Neural cell (in vitro differentiated cells): ENCODE measurements around the gene ADARB2.

ENCODE experiments used
- CTCF ChIP-seq: fragments of 450-650 bp; IDR thresholded peaks from 2 replicates; pipeline ENCODE4 v1.5.1; 2014; ENCODE audit warnings: antibody characterized with exemption, mild to moderate bottlenecking, moderate library complexity; ENCODE audit not compliant: poor library complexity, severe bottlenecking
- EZH2 ChIP-seq: fragments of 200-600, 300-800 bp; shearing (Covaris generic), sonication (generic); IDR thresholded peaks from 2 replicates; pipeline ENCODE4 v1.6.1; 2014; ENCODE audit warnings: antibody characterized with exemption, low read length, borderline replicate concordance, mild to moderate bottlenecking; ENCODE audit not compliant: insufficient read depth, poor library complexity, severe bottlenecking
- POLR2AphosphoS5 ChIP-seq: IDR thresholded peaks from 2 replicates; pipeline ENCODE4 v1.6.1; 2012

GRCh38 chr10:1412531-1413189 lies 324.7 kb downstream of the ADARB2 start:
- TF ChIP-seq POLR2AphosphoS5 (no peak), CTCF (no peak), EZH2 (no peak)
